GM12875 (cell line): Measurements from ENCODE around the gene SLC9A8.
"Not testable (repeated sequence)": the region's sequence is repeated elsewhere in the genome, so short reads cannot be mapped to it uniquely, and the experiment has no call there.

Experiments
- H3K4me3 ChIP-seq: one replicate; pipeline ENCODE4 v1.5.1; 2011; ENCODE audit warnings: low read depth, low read length, control low read depth
- CTCF ChIP-seq: IDR thresholded peaks from 2 replicates; pipeline ENCODE4 v1.5.1; 2011; ENCODE audit warnings: low read depth, mild to moderate bottlenecking, control low read depth, inconsistent platforms, low read length, moderate library complexity, borderline replicate concordance; ENCODE audit not compliant: insufficient read depth

The SLC9A8 gene

GRCh38 chr20:49797344-49797615 is 15.3 kb upstream of the SLC9A8 start:
- H3K4me3 ChIP-seq = no peak overlapping the region
- TF ChIP-seq CTCF = no peak

- TF ChIP-seq CTCF = no peak
- no peak overlapping the region for H3K4me3 ChIP-seq
Measured at GRCh38 chr20:49798718-49799117, 13.9 kb upstream of the SLC9A8 start.

- H3K4me3 ChIP-seq = no peak overlapping the region
- no peak for TF ChIP-seq CTCF
Measured at GRCh38 chr20:49799698-49800097, 12.9 kb upstream of the SLC9A8 start.

- H3K4me3 ChIP-seq = no peak overlapping the region
- no peak for TF ChIP-seq CTCF
Measured at GRCh38 chr20:49803418-49803817, 9.2 kb upstream of the SLC9A8 start.

DNA sequence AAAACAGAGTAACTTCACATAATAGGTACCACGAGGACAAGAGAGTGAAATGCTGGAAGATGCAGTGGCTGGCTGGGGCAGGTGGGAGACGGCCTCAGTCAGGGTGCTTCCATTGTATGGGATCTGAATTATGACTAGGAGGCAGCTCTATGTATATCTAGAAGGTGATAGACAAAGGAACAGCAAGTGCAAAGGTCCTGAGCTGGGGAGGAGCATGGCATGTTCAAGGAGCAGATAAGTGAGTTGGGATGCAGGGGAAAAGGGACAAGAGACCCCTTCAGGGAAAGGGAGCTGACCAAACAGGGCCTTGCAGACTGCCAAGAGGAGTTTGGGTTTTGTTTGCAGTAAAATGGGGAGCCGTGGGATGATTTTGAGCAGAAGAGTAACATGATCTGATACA is 8.3 kb upstream of the SLC9A8 start:
- no peak overlapping the region for H3K4me3 ChIP-seq
- no peak for TF ChIP-seq CTCF

DNA sequence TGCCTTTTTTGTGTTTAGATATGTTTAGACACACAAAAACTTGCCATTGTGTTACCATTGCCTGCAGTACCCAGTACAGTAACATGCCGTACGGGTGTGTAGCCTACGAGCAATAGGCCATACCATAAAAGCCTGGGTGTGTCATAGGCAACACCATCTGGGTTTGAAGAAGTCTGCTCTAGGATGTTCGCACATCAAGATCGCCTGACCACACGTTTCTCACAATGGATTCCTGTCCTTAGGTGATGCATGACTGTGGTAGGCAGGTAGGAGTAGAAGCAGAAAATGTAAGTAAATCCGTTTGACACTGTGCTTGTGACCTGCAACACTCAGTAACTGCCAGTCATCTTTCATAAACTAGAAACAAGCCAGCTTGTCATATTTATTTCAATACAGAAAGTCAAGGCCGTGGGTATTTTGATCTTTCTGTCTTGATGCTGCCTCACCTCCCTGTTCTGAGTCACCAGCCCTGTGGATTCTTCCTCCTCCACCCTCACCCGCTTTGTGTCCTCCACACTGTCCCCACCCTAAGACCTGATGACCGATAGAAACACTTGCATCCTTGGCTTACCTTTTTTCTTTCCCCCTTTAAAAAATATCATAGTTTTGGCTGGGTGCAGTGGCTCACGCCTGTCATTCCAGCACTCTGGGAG is 7.3 kb upstream of the SLC9A8 start:
- H3K4me3 ChIP-seq = not testable (repeated sequence)

DNA sequence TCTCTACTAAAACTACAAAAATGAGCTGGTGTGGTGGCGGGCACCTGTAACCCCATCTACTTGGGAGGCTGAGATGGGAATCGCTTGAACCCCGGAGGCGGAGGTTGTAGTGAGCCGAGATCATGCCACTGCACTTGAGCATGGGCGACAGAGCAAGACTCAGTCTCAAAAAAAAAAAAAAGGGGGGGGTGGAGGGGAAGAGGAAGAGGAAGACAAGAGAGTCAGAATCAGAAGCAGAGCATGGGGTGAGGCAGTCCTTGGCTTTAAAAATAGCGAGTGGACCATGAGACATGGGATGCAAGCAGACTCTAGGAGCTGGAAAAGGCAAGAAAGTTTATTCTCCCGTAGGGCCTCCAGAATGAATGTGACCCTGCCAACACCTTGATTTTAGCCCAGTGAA is 3.9 kb upstream of the SLC9A8 start:
- no peak overlapping the region for H3K4me3 ChIP-seq

More for the DNA sequence above, 3.9 kb upstream of the SLC9A8 start:
- no peak for TF ChIP-seq CTCF
